Measurements from ENCODE around the gene MTERF4. TPM values are rescaled to one million over a fixed set of nuclear protein-coding genes. Genes with fewer than 3 reads are reported as not detected.

Gene MTERF4
- total RNA-seq, 1 donor from 2014 or later, result 21.5 TPM

DNA sequence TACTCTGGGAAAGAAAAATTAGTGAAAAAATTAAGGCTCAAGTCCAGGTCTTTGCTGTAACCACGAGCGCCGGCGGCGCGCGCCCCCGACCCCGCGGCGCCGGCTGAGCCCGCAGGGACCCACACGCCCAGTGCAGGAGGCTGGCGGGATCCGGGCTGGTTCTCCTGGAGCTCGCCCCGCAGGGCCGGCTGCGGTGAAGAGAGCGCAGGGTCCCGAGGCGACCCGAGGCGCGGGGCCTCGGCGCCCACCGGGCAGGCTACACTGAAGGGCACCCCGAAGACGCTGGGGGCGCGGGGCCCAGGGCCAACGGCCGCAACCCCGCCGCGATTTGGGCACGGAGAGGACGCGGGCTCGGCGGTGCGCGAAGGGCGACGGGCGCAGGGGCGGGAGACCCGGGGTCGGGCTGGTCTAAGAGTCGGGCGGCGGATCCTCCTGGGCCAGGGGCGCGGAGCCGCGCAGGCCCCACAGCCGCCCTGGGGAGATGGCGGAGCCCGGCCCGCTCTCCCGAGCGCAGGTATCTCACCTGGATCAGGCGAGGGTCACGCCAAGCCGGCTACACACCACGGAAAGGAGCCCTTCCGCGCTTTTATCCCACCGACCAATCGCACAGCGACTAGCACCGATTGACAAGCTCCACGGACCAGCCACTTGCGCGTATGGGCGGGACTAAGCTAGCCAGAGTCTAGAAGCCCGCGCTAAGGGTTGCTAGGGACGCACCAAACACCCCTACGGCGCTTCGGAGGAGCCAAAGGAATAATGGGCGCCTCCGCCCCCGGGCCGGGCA is 47.0 kb upstream of the MTERF4 start, which contains the start of gene PASK:
Gene PASK (minus strand): TSS at position 582 of the 784 bp plus-strand sequence. CDS start 6,440 bp downstream, outside the sequence.
- peak within 1 kb of the TSS; percentile 95 for H3K27ac Mint-ChIP-seq (ENCODE audit: unreplicated experiment)
- peak within 1 kb of the TSS; percentile 92 for H3K4me3 Mint-ChIP-seq (ENCODE audit: unreplicated experiment)
- H3K4me1 Mint-ChIP-seq (ENCODE audit: low read depth), result peaks cover 30% of the 10 kb centered on the region
- TF ChIP-seq, protein P1, sequence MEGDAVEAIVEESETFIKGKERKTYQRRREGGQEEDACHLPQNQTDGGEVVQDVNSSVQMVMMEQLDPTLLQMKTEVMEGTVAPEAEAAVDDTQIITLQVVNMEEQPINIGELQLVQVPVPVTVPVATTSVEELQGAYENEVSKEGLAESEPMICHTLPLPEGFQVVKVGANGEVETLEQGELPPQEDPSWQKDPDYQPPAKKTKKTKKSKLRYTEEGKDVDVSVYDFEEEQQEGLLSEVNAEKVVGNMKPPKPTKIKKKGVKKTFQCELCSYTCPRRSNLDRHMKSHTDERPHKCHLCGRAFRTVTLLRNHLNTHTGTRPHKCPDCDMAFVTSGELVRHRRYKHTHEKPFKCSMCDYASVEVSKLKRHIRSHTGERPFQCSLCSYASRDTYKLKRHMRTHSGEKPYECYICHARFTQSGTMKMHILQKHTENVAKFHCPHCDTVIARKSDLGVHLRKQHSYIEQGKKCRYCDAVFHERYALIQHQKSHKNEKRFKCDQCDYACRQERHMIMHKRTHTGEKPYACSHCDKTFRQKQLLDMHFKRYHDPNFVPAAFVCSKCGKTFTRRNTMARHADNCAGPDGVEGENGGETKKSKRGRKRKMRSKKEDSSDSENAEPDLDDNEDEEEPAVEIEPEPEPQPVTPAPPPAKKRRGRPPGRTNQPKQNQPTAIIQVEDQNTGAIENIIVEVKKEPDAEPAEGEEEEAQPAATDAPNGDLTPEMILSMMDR (IDR thresholded peaks at IDR 0.05), result no peak
- peaks cover 5% of the 10 kb centered on the region for H3K36me3 Mint-ChIP-seq (ENCODE audit: low read depth)
- H3K27me3 Mint-ChIP-seq (ENCODE audit: low read depth), result no peaks in the 10 kb centered on the region
- H3K9me3 Mint-ChIP-seq (ENCODE audit: low read depth), result no peaks in the 10 kb centered on the region
- peak; percentile 97 for DNase-seq (ENCODE audit: low spot score)

DNA sequence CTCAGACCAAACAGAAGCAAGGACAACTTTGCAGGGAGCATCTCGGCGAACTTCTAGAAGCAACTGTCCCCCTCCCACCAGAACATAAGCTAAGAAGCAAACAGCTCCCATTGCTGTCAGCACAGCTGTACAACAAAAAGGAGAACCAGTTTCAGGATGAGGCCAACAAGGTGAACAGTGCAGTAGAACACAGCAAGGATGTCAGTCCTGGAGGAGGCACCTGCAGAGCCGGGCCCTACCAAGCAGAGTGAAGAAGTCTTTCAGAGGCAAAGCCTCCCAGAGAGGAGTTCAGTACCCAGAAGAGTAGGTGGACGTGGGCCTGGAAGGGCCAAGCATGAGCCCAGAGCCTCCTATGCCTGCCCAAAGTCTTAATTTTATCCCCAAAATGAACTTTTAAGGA is 46.2 kb upstream of the MTERF4 start:
- no peak overlapping the region for H3K27ac Mint-ChIP-seq (ENCODE audit: unreplicated experiment)
- no peaks in the 10 kb centered on the region for H3K9me3 Mint-ChIP-seq (ENCODE audit: low read depth)
- no peaks in the 10 kb centered on the region for H3K27me3 Mint-ChIP-seq (ENCODE audit: low read depth)
- peak; percentile 38 for DNase-seq (ENCODE audit: low spot score)
- H3K4me3 Mint-ChIP-seq (ENCODE audit: unreplicated experiment), result peak overlapping the region; percentile 92
- H3K4me1 Mint-ChIP-seq (ENCODE audit: low read depth), result peaks cover 30% of the 10 kb centered on the region
- peaks cover 1% of the 10 kb centered on the region for H3K36me3 Mint-ChIP-seq (ENCODE audit: low read depth)
- TF ChIP-seq, protein P1 (IDR thresholded peaks at IDR 0.05), result no peak

DNA sequence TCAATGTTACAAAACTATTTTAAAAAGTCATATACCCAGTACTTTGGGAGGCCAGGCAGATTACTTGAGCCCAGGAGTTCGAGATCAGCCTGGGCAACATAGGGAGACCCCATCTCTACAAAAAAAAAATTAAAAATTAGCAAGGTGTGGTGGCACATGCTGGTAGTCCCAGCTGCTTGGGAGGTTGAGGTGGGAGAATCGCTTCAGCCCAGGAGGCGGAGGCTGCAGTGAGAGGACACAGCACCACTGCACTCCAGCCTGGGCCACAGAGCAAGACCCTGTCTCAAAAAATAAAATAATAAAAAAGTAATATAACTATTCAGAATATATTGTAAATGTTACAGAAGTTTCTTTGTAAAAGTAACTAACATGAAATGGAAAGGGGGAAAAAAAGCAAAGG is 45.2 kb upstream of the MTERF4 start:
- DNase-seq (ENCODE audit: low spot score), result peak; percentile 29
- no peak overlapping the region for H3K27ac Mint-ChIP-seq (ENCODE audit: unreplicated experiment)
- TF ChIP-seq, protein P1 (IDR thresholded peaks at IDR 0.05), result no peak
- no peaks in the 10 kb centered on the region for H3K36me3 Mint-ChIP-seq (ENCODE audit: low read depth)
- no peaks in the 10 kb centered on the region for H3K9me3 Mint-ChIP-seq (ENCODE audit: low read depth)
- H3K4me1 Mint-ChIP-seq (ENCODE audit: low read depth), result peaks cover 30% of the 10 kb centered on the region
- H3K27me3 Mint-ChIP-seq (ENCODE audit: low read depth), result no peaks in the 10 kb centered on the region
- H3K4me3 Mint-ChIP-seq (ENCODE audit: unreplicated experiment), result no peak overlapping the region

DNA sequence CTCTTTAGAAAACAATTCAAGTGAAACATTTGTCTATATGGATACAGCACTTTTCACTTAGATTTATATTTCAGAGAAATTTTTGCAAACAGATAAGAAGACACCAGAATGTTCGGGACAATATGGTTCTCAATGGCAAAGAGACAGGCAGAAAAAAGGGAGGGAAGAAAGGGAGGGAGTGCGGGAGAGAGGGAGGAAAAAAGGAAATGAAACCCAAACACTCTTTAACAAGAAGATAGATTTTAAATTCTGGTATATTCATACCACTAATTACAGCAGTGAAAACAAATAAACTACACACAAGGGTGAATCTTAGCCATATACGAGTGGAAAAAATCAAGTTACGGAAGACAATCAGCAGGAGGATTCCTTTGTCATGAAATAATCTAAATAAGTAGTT is 44.2 kb upstream of the MTERF4 start:
- no peaks in the 10 kb centered on the region for H3K27me3 Mint-ChIP-seq (ENCODE audit: low read depth)
- no peak overlapping the region for H3K4me3 Mint-ChIP-seq (ENCODE audit: unreplicated experiment)
- peaks cover 19% of the 10 kb centered on the region for H3K4me1 Mint-ChIP-seq (ENCODE audit: low read depth)
- H3K27ac Mint-ChIP-seq (ENCODE audit: unreplicated experiment), result no peak overlapping the region
- no peaks in the 10 kb centered on the region for H3K36me3 Mint-ChIP-seq (ENCODE audit: low read depth)
- no peak for DNase-seq (ENCODE audit: low spot score)
- no peaks in the 10 kb centered on the region for H3K9me3 Mint-ChIP-seq (ENCODE audit: low read depth)
- TF ChIP-seq, protein P1 (IDR thresholded peaks at IDR 0.05), result no peak

DNA sequence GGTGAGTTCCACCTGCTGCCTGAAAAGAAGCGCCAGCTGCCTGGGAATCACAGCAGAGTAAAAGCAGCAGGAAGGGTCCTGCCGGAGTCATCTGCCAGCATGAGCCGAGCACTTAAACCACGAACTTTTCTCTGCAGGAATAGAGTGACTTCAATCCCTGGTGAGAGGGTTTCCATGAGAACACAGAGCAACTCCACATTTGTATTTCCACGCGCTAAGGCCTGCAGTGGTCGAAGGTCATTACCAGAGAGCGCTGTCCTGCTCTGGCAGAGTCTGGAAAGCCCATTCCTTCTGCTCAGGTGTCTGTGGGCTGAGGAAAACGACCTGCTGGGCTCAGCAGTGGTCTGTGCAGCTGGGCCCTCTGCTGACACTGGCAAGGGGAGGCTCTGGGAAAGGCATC is 40.5 kb upstream of the MTERF4 start:
- H3K36me3 Mint-ChIP-seq (ENCODE audit: low read depth), result no peaks in the 10 kb centered on the region
- H3K9me3 Mint-ChIP-seq (ENCODE audit: low read depth), result no peaks in the 10 kb centered on the region
- TF ChIP-seq, protein P1 (IDR thresholded peaks at IDR 0.05), result no peak
- H3K4me3 Mint-ChIP-seq (ENCODE audit: unreplicated experiment), result no peak overlapping the region
- H3K4me1 Mint-ChIP-seq (ENCODE audit: low read depth), result peaks cover 2% of the 10 kb centered on the region
- H3K27ac Mint-ChIP-seq (ENCODE audit: unreplicated experiment), result no peak overlapping the region
- H3K27me3 Mint-ChIP-seq (ENCODE audit: low read depth), result no peaks in the 10 kb centered on the region
- peak; percentile 21 for DNase-seq (ENCODE audit: low spot score)
